Vagina (tissue), 2 donors: ENCODE results near the gene LRRC73. TPM values are rescaled to one million over a fixed set of nuclear protein-coding genes. Genes with fewer than 3 reads are reported as not detected.
"Not testable (repeated sequence)": the region's sequence is repeated elsewhere in the genome, so short reads cannot be mapped to it uniquely, and the experiment has no call there.

Experiments used
- DNase-seq, 2 donors: peaks; one replicate each; pipeline ENCODE4 v3.0.0-alpha.2; 2017; ENCODE audit errors: extremely low spot score in 2 of 2
- H3K27ac ChIP-seq: fragments of 200-600 bp; sonication (generic); one replicate; pipeline ENCODE4 v1.5.1; 2019
- H3K27me3 ChIP-seq: fragments of 200-600 bp; sonication (generic); one replicate; pipeline ENCODE4 v1.5.1; 2019
- H3K36me3 ChIP-seq, 2 donors: fragments of 200-600 bp; sonication (generic); one replicate each; pipeline ENCODE4 v1.5.1; 2017 to 2019
- H3K4me1 ChIP-seq: fragments of 200-600 bp; sonication (generic); one replicate; pipeline ENCODE4 v1.5.1; 2019
- H3K4me3 ChIP-seq, 2 donors: fragments of 200-600 bp; sonication (generic); 1 replicate in 1 of 2; 2 replicates in 1 of 2; pipeline ENCODE4 v1.5.1; 2016 to 2019
- H3K9me3 ChIP-seq: fragments of 200-600 bp; sonication (generic); one replicate; pipeline ENCODE4 v1.5.1; 2019
- POLR2A ChIP-seq, 2 donors: fragments of 450-650 bp; IDR thresholded peaks; one replicate each; pipeline ENCODE4 v1.6.1; 2017; ENCODE audit warnings: antibody characterized with exemption in 2 of 2, mild to moderate bottlenecking in 2 of 2, moderate library complexity in 2 of 2
- POLR2AphosphoS5 ChIP-seq, 2 donors: sonication (generic); formaldehyde crosslinking; IDR thresholded peaks; one replicate each; pipeline ENCODE4 v1.9.0; 2017; ENCODE audit warnings: antibody characterized with exemption in 2 of 2, mild to moderate bottlenecking in 2 of 2, low read depth in 1 of 2; ENCODE audit not compliant: insufficient read depth in 1 of 2
- intact Hi-C: fragments of 100-400 bp; cut with DNase I; formaldehyde crosslinking; loops from one replicate; pipeline ENCODE4 v1.15.1; 2023
- total RNA-seq: library from RNA; depleted of rRNA; stranded (reverse); fragments of >200 nt; gene quantifications from one replicate; pipeline ENCODE4 v1.2.3, GENCODE V29; 2016
- TF ChIP-seq, protein P1 (sequence below), 3 experiments: fragments of 450-650 bp in 2 of 3; fragments of 200-600 bp in 1 of 3; sonication (generic) in 1 of 3; IDR thresholded peaks; one replicate each; pipeline ENCODE4 v1.5.1; 2017 to 2019; ENCODE audit warnings: antibody characterized with exemption in 3 of 3, mild to moderate bottlenecking in 2 of 3, moderate library complexity in 2 of 3

The LRRC73 gene
- total RNA-seq, 1 donor from 2014 or later, result not detected

DNA sequence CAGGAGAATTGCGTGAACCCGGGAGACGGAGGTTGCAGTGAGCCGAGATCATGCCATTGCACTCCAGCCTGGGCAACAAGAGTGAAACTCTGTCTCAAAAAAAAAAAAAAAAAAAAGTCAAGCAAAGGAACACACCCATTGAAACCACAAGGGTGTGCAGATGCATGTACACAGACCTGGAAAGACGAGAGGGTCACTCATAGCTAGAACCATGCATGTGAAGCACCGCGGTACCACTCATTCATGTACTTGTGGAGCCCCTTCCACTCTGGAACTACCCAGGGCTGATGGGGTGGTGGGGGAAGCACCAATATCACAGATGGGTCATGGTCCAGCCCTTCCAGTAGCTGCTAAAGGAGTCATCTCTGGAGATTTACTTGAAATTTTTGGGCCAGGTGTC is 40.2 kb downstream of the LRRC73 start:
- Histone ChIP-seq H3K36me3 (no peaks in the 10 kb centered on the region), H3K4me1 (no peaks in the 10 kb centered on the region), H3K4me3 (no peak overlapping the region), H3K27me3 (no peaks in the 10 kb centered on the region), H3K27ac (no peak overlapping the region), H3K9me3 (no peaks in the 10 kb centered on the region)
- TF ChIP-seq POLR2A (IDR thresholded peaks at IDR 0.05) (no peak), POLR2AphosphoS5 (IDR thresholded peaks at IDR 0.05; ENCODE audit: insufficient read depth in 1 of 2, low read depth in 1 of 2) (no peak)
- TF ChIP-seq, protein P1, sequence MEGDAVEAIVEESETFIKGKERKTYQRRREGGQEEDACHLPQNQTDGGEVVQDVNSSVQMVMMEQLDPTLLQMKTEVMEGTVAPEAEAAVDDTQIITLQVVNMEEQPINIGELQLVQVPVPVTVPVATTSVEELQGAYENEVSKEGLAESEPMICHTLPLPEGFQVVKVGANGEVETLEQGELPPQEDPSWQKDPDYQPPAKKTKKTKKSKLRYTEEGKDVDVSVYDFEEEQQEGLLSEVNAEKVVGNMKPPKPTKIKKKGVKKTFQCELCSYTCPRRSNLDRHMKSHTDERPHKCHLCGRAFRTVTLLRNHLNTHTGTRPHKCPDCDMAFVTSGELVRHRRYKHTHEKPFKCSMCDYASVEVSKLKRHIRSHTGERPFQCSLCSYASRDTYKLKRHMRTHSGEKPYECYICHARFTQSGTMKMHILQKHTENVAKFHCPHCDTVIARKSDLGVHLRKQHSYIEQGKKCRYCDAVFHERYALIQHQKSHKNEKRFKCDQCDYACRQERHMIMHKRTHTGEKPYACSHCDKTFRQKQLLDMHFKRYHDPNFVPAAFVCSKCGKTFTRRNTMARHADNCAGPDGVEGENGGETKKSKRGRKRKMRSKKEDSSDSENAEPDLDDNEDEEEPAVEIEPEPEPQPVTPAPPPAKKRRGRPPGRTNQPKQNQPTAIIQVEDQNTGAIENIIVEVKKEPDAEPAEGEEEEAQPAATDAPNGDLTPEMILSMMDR (IDR thresholded peaks at IDR 0.05), result no peak
- DNase-seq, result no peak
- intact Hi-C loops, result no loop called here

DNA sequence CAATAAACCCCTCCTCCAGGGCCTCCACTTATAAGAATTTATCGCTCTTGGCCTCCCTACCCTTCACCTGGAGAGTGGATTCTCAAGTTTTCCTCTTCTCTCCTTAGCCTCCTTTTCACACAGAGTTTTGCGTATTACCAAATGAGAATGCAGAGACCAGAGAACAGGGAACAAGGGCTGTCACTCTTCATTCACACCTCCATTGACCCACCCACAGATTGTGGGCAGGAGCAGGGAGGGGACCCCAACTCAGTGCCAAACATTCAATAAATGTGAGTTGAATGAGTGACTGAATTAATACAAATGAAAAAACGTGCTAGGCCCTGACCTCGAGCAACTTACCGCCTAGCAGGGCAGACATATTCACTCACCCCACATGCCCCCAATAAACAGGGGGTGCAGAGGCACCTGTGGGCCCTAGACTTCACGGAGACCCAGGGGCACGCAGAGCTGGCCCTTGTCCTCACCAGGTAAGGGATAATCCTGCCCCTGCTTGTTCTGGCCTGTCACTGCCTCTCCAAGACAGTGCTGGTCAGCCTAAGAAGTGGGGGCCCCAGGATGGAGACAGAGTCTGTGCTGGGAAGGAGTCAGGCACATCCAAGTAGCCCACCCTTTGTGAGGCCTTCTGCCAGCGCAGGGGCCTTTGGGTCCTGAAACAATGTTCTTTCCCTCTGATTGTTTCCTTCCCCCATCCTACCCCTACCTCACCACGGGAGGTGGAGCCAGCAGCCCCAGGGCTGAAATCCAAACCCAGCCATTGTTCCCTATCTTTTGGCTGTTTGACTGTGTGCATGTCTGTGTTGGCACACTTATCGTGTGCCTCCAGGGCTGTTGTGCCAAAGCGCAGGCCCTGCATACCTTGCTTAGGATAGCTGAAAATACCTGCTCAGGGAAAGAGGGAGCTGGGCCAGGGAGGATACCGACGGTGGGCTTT is 41.1 kb downstream of the LRRC73 start:
- Histone ChIP-seq H3K36me3 (no peaks in the 10 kb centered on the region), H3K27me3 (no peaks in the 10 kb centered on the region), H3K9me3 (no peaks in the 10 kb centered on the region), H3K27ac (no peak overlapping the region), H3K4me1 (no peaks in the 10 kb centered on the region), H3K4me3 (no peak overlapping the region)
- TF ChIP-seq POLR2A (IDR thresholded peaks at IDR 0.05) (no peak), POLR2AphosphoS5 (IDR thresholded peaks at IDR 0.05; ENCODE audit: insufficient read depth in 1 of 2, low read depth in 1 of 2) (no peak)
- TF ChIP-seq, protein P1 (IDR thresholded peaks at IDR 0.05), result no peak
- intact Hi-C loops, result no loop called here
- no peak for DNase-seq

DNA sequence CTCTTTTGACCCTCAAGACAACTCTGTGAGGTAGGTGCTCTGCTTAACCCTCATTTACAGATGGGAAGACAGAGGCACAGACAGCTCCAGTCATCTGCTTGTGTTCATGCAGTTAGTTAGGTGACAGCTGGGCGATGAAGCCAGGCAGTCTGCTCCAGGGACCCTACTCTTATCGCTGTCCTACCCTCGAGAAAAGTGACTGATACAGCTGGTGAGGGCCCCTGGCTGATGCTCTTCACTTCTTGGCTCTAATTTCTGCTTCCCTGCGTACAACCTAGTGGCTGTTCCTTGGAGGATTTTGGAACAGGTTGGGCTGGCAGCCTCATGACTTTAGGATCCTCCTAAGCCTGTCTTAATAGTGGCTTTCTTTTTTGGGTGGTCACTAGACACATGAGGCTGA is 41.9 kb downstream of the LRRC73 start:
- Histone ChIP-seq H3K4me3 (no peak overlapping the region), H3K9me3 (no peaks in the 10 kb centered on the region), H3K27ac (no peak overlapping the region), H3K27me3 (no peaks in the 10 kb centered on the region), H3K4me1 (no peaks in the 10 kb centered on the region), H3K36me3 (no peaks in the 10 kb centered on the region)
- intact Hi-C loops, result no loop called here
- no peak for DNase-seq
- TF ChIP-seq, protein P1 (IDR thresholded peaks at IDR 0.05), result no peak
- TF ChIP-seq POLR2AphosphoS5 (IDR thresholded peaks at IDR 0.05; ENCODE audit: insufficient read depth in 1 of 2, low read depth in 1 of 2) (no peak), POLR2A (IDR thresholded peaks at IDR 0.05) (no peak)

DNA sequence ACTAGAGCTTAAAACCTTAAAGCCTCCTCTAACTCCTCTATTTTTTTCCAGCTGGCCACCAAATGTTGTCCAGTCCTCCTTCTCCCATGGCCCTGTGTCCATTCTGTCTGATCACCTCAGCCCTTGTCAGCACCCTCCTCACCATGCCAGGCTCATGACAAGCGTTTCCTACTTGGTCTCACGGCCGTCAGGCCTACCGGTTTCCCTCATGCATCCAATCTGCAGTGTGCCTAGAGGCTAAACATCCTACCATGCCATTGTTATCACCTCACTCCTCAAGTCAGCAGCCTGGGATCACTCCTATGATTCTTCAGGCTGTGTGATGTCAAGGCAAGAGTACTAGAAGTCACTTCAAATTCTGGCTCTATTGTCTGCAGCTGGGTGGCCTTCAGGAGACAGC is 42.4 kb downstream of the LRRC73 start:
- intact Hi-C loops, result no loop called here
- Histone ChIP-seq H3K36me3 (no peaks in the 10 kb centered on the region), H3K27ac (no peak overlapping the region), H3K27me3 (no peaks in the 10 kb centered on the region), H3K9me3 (no peaks in the 10 kb centered on the region), H3K4me3 (no peak overlapping the region), H3K4me1 (no peaks in the 10 kb centered on the region)
- no peak for DNase-seq
- no peak for TF ChIP-seq POLR2AphosphoS5 (IDR thresholded peaks at IDR 0.05; ENCODE audit: insufficient read depth in 1 of 2, low read depth in 1 of 2)
- no peak for TF ChIP-seq POLR2A (IDR thresholded peaks at IDR 0.05)
- TF ChIP-seq, protein P1 (IDR thresholded peaks at IDR 0.05), result no peak

DNA sequence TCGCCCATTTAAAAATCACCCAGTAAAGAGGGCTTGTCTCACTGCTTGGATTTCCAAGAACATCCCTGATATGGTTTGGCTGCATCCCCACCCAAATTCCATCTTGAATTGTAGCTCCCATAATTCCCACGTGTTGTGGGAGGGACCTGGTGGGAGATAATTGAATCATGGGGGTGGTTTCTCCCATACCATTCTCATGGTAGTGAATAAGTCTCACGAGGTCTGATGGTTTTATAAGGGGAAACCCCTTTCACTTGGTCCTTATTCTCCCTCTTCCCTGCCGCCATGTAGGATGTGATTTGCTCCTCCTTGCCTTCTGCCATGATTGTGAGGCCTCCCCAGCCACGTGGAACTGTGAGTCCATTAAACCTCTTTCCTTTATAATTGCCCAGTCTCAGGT is 42.9 kb downstream of the LRRC73 start:
- H3K9me3 ChIP-seq, DNase-seq, H3K36me3 ChIP-seq, H3K27ac ChIP-seq, H3K4me3 ChIP-seq, intact Hi-C loops, H3K27me3 ChIP-seq, H3K4me1 ChIP-seq: not testable (repeated sequence)
